ENCODE results near the gene NPM3. TPM values are rescaled to one million over a fixed set of nuclear protein-coding genes. Genes with fewer than 3 reads are reported as not detected.
A peak's percentile ranks its signal among the peaks of the same experiment; 100 is the strongest.

The NPM3 gene
- total and polyA plus RNA-seq, 2 of the 8 experiments (the other 6 are each of a cell fraction or from before 2014, with no cell fraction given): 127 to 175 TPM

DNA sequence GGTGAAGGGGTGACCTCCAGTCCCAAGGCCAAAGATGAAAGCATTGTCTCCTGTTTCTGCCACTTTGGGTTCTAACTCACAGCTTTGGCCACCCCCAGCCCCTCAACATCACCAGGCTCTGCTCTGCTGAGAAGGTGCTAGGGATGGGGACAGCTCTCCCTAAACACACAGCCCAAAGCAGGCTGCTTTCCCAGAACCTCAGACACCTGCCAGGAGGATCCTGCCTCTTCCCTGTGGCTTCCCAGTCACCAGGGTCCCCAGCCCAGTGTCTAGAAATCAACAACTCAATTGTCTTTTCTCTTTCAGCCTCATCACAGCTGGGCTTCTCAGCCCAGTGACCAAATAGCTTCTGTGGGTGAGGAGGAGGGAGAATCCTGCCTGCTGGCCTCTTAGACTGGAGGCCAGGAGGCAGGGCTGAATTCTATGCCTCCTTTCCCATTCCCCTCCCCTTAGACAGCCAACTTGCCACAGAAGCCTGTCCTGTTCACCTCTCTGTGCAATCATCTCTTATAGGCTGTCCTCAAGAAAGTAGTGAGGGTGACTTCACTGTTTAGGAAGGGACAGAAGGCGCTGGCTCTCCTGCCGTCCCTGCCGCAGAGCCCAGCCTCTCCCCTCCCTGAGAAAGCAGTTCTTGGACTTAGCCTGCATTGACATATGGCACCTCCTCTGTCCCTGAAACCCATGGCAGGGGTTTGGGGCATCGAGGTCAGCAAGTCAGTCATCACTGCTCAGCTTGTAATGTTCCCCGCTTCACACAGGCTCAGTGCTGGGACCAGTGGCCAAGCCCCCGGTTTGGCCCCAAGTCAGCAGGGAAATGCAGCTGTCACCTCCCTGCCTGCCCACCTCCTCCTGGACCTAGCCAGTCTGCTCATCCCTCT lies 11.0 kb downstream of the NPM3 start:
- H2BK5ac ChIP-seq (ENCODE audit: low read depth, low read length): no peak overlapping the region
- WGBS, 2 experiments (ENCODE audit: extremely low coverage in 1 of 2, insufficient coverage in 1 of 2, insufficient read length in 1 of 2, insufficient replicate concordance in 2 of 2, low coverage in 1 of 2, low lambda C conversion rate in 2 of 2, missing lambda C conversion rate in 1 of 2): 83% methylated on average over 6 of the region's 6 CpGs; no CpG with 5 or more reads in 1 of the 2 experiments
- no peak overlapping the region for H3K23ac ChIP-seq (ENCODE audit: insufficient read length)
- H2AK5ac ChIP-seq (ENCODE audit: low read depth, low read length): peak overlapping the region; percentile 75; the same call in 1 of the 2 replicates
- no peak overlapping the region; the same call in 1 of the 2 replicates for H4K8ac ChIP-seq (ENCODE audit: extremely low read depth, insufficient read depth, low read length)
- H2AFZ ChIP-seq (ENCODE audit: low read length): no peak overlapping the region
- H3K4me2 ChIP-seq (ENCODE audit: insufficient read depth in 1 of 2, low read depth in 2 of 2, low read length in 2 of 2): peak overlapping the region in 1 of 2 experiments; percentile 47; a peak in 1 of 4 replicates
- POLR2A ChIA-PET (ENCODE audit: partially characterized antibody): interaction anchor here (0.6 to 4.7 kb wide), 9 partner anchors 12 to 194 kb away, joined by 3 to 19 read pairs (median 4); partner anchors contain the start of genes FBXW4, NPM3 and OGA
- FAIRE-seq (no peak), DNase-seq (ENCODE audit: low read depth in 1 of 2, low spot score in 2 of 2) (peak in 1 of 2 experiments; percentile 45)
- H3K27me3 ChIP-seq (replicated peaks in 1 of 4; ENCODE audit: control insufficient read depth in 3 of 4, extremely low read depth in 1 of 4, insufficient read depth in 3 of 4, low read length in 3 of 4): peaks cover 37 to 58% (median 54%) of the 10 kb centered on the region in 4 experiments
- H3K36me3 ChIP-seq (ENCODE audit: control insufficient read depth in 2 of 4, insufficient read depth in 4 of 4, low read length in 3 of 4): no peaks in the 10 kb centered on the region; a peak in 1 of 8 replicates
- H3K4ac ChIP-seq (replicated peaks; ENCODE audit: insufficient read length, low read depth, low read length): peak overlapping the region; percentile 74
- no peaks in the 10 kb centered on the region for H3K9me3 ChIP-seq (ENCODE audit: insufficient read depth in 2 of 2, low read depth in 1 of 2, low read length in 1 of 2)
- peaks cover 4% of the 10 kb centered on the region; the same call in 1 of the 2 replicates for H3K23me2 ChIP-seq (ENCODE audit: low read depth, low read length)
- H4K5ac ChIP-seq (ENCODE audit: insufficient read length, low read depth, low read length): no peak overlapping the region
- no peak overlapping the region for H3K56ac ChIP-seq (replicated peaks; ENCODE audit: insufficient read length, low read depth, low read length)
- H3K14ac ChIP-seq (ENCODE audit: insufficient read length): no peak overlapping the region
- H2BK15ac ChIP-seq (ENCODE audit: low read length): peak overlapping the region; percentile 88; the same call in 1 of the 2 replicates
- peaks cover 0 to 7% of the 10 kb centered on the region in 2 experiments for H4K20me1 ChIP-seq (replicated peaks in 1 of 2; ENCODE audit: control insufficient read depth in 1 of 2, insufficient read depth in 2 of 2, low read length in 2 of 2)
- no peak overlapping the region for H3K27ac ChIP-seq (ENCODE audit: low read depth, low read length)
- H4K91ac ChIP-seq (replicated peaks; ENCODE audit: insufficient read length, low read length): peak overlapping the region; percentile 6
- H2BK120ac ChIP-seq (replicated peaks; ENCODE audit: low read depth, low read length): no peak overlapping the region
- CTCF ChIA-PET (ENCODE audit: partially characterized antibody): interaction anchor here (0.8 to 9.2 kb wide), 15 partner anchors 12 to 630 kb away, joined by 3 to 100 read pairs (median 3); partner anchors contain the start of gene NPM3
- no peaks in the 10 kb centered on the region for H3K79me1 ChIP-seq (ENCODE audit: low read depth, low read length)
- H3K4me3 ChIP-seq (ENCODE audit: extremely low read depth in 1 of 4, insufficient read depth in 2 of 4, low read depth in 3 of 4, low read length in 4 of 4): peak overlapping the region in 1 of 4 experiments; percentile 54; a peak in 1 of 8 replicates
- H3K9ac ChIP-seq (replicated peaks in 1 of 4; ENCODE audit: extremely low read depth in 1 of 4, low read depth in 3 of 4, low read length in 3 of 4): no peak overlapping the region
- peaks cover 16 to 32% (median 26%) of the 10 kb centered on the region in 4 experiments for H3K4me1 ChIP-seq (replicated peaks in 1 of 4; ENCODE audit: control insufficient read depth in 3 of 4, insufficient read depth in 4 of 4, low read length in 3 of 4)
- peak overlapping the region; percentile 95 for H2BK20ac ChIP-seq (ENCODE audit: low read length)
- H3K79me2 ChIP-seq (ENCODE audit: control insufficient read depth in 1 of 2, insufficient read depth in 2 of 2, low read length in 2 of 2): no peaks in the 10 kb centered on the region
- TF ChIP-seq, protein P1, sequence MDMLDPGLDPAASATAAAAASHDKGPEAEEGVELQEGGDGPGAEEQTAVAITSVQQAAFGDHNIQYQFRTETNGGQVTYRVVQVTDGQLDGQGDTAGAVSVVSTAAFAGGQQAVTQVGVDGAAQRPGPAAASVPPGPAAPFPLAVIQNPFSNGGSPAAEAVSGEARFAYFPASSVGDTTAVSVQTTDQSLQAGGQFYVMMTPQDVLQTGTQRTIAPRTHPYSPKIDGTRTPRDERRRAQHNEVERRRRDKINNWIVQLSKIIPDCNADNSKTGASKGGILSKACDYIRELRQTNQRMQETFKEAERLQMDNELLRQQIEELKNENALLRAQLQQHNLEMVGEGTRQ (IDR thresholded peaks at IDR 0.05; ENCODE audit: low read length): no peak
- peak; percentile 0 for TF ChIP-seq ASH2L (IDR thresholded peaks at IDR 0.05; ENCODE audit: low read length)
- H3K18ac ChIP-seq (ENCODE audit: extremely low read depth, low read length): peak overlapping the region; percentile 60
- H2BK12ac ChIP-seq (ENCODE audit: low read depth, low read length): peak overlapping the region; percentile 77; the same call in 1 of the 2 replicates

All from H1 (cell line).